ENCODE data around the gene MYL5. TPM values are rescaled to one million over a fixed set of nuclear protein-coding genes. Genes with fewer than 3 reads are reported as not detected.

Gene MYL5
- total RNA-seq, 6 donors from 2014 or later, result 4.7 to 25.1 (median 17.1) TPM

DNA sequence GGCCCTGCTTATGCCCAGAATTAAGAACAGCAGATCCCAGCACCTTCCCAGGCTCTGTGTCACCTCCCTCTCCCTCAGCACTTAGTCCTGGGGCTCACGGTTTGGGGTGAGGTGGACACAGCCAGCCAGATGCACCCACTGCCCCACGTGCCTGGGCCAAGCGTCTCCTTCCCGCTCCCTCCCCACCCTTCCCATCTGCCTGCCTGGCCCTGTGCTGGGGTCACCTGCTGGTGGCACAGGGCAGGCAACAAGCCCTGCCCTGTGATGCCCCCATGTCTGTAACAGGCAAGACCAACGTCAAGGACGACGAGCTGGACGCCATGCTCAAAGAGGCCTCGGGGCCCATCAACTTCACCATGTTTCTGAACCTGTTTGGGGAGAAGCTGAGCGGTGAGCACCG is 5.3 kb downstream of the MYL5 start:
- WGBS, 2 donors, result 80 to 86% methylated on average over 8 to 11 of the region's 11 CpGs
- no peak for ATAC-seq (ENCODE audit: low FRiP score in 2 of 2)

DNA sequence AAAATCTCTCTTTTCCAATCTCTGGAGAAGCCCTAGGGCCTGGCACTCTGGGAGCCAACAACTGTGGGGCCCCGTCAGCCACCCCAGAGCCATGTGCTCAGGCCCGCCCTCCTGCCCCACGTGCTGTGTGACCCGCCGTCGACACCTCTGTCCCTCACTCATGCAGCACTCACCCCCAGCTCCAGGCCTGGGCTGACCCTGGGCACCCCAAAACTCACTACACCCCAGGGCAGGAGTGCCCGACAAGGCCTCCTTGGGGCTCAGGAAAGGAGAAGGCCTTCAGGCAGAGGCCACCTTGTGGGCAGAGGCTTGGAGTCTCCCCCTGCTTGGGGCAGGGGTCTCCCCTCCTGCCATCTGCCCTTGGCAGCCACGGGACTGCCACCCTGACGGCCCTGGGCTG is 5.7 kb downstream of the MYL5 start:
- H3K4me3 ChIP-seq, result no peak overlapping the region
- TF ChIP-seq CTCF (IDR thresholded peaks at IDR 0.05) (no peak), EP300 (IDR thresholded peaks at IDR 0.05) (no peak), POLR2A (IDR thresholded peaks at IDR 0.05) (no peak), POLR2AphosphoS5 (IDR thresholded peaks at IDR 0.05) (no peak)
- H3K36me3 ChIP-seq, result no peaks in the 10 kb centered on the region
- ATAC-seq (ENCODE audit: low FRiP score in 2 of 2) (no peak), DNase-seq (peak in 1 of 2 donors; percentile 75)
- no peaks in the 10 kb centered on the region for H3K9me3 ChIP-seq
- no peak overlapping the region for H3K27ac ChIP-seq
- WGBS, 2 donors, result 76 to 85% methylated on average over 7 to 9 of the region's 9 CpGs
- H3K4me1 ChIP-seq, result peaks cover 26 to 47% (median 31%) of the 10 kb centered on the region in 4 donors
- no peaks in the 10 kb centered on the region for H3K27me3 ChIP-seq

More for the DNA sequence above, 5.3 kb downstream of the MYL5 start:
- Histone ChIP-seq H3K4me3 (no peak overlapping the region), H3K36me3 (no peaks in the 10 kb centered on the region), H3K27me3 (no peaks in the 10 kb centered on the region), H3K9me3 (no peaks in the 10 kb centered on the region), H3K4me1 (peaks cover 28 to 52% (median 34%) of the 10 kb centered on the region in 4 donors), H3K27ac (no peak overlapping the region)
- peak in 1 of 2 donors; percentile 33 for DNase-seq
- no peak for TF ChIP-seq POLR2A (IDR thresholded peaks at IDR 0.05)
- no peak for TF ChIP-seq POLR2AphosphoS5 (IDR thresholded peaks at IDR 0.05)

GRCh38 chr4:680551-680927 is 6.2 kb downstream of the MYL5 start:
- Histone ChIP-seq H3K36me3 (no peaks in the 10 kb centered on the region), H3K4me3 (peak overlapping the region in 3 of 4 donors; percentile 56 to 64 (median 58)), H3K27ac (peak overlapping the region in 2 of 4 donors; percentile 37 to 54), H3K27me3 (no peaks in the 10 kb centered on the region), H3K9me3 (no peaks in the 10 kb centered on the region), H3K4me1 (peaks cover 22 to 43% (median 27%) of the 10 kb centered on the region in 4 donors)
- TF ChIP-seq CTCF (IDR thresholded peaks at IDR 0.05) (no peak), EP300 (IDR thresholded peaks at IDR 0.05) (no peak), POLR2A (IDR thresholded peaks at IDR 0.05) (no peak), POLR2AphosphoS5 (IDR thresholded peaks at IDR 0.05) (no peak)
- DNase-seq (peak in 1 of 2 donors; percentile 81), ATAC-seq (ENCODE audit: low FRiP score in 2 of 2) (peak in 1 of 2 donors; percentile 0)
- 38% methylated on average over 17 of the region's 17 CpGs; no CpG with 5 or more reads in 1 of the 2 donors for WGBS, 2 donors

DNA sequence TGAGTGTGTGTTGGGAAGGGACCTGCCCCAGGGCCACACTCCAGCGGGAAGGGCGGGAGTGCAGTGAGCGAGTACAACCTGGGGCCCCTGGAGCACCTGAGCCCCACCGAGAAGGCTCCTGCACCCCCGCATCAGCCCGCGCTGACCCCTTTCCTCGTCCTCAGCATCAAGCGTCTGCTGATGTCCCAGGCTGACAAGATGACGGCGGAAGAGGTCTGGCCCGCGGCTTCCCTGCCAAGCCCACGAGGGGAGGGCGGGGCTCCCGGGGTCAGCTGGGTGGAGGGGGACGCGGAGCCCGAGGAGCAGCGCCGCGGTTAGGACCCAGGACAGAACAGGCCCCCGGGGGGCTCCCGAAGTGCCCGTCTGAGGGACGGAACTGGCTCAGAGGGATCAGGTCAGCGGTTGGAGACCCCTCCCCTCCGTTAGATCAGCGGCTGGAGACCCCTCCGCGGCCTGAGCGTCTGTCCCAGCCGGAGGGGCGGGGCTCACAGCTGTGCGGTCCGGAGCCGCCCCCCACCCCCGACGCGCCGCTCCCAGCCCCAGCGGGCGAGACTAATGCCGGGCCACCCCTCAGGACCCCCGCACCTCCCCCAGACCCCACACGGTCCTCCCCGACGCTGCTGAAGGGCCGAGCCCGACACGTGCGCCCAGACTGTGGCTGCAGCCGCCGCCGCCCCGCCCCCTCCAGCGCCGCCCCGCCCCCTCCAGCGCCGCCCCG is 6.7 kb downstream of the MYL5 start:
- H3K36me3 ChIP-seq, result no peaks in the 10 kb centered on the region
- peak in 1 of 4 donors; percentile 27 for TF ChIP-seq POLR2A (IDR thresholded peaks at IDR 0.05)
- TF ChIP-seq EP300 (IDR thresholded peaks at IDR 0.05), result no peak
- ATAC-seq (ENCODE audit: low FRiP score in 2 of 2) (peak in 1 of 2 donors; percentile 77), DNase-seq (peak; percentile 55 to 93)
- no peaks in the 10 kb centered on the region for H3K27me3 ChIP-seq
- H3K9me3 ChIP-seq, result no peaks in the 10 kb centered on the region
- peak overlapping the region in 2 of 4 donors; percentile 37 to 54 for H3K27ac ChIP-seq
- peaks cover 21 to 37% (median 26%) of the 10 kb centered on the region in 4 donors for H3K4me1 ChIP-seq
- WGBS, 2 donors, result 1% methylated on average over 35 of the region's 62 CpGs; no CpG with 5 or more reads in 1 of the 2 donors
- H3K4me3 ChIP-seq, result peak overlapping the region; percentile 49 to 64 (median 57)

GRCh38 chr4:681736-682451 is 7.6 kb downstream of the MYL5 start:
- WGBS, 2 donors, result 89% methylated on average over 35 of the region's 58 CpGs; no CpG with 5 or more reads in 1 of the 2 donors
- Histone ChIP-seq H3K27me3 (no peaks in the 10 kb centered on the region), H3K4me3 (peak overlapping the region in 3 of 4 donors; percentile 29 to 56 (median 31)), H3K4me1 (peaks cover 24 to 44% (median 30%) of the 10 kb centered on the region in 4 donors), H3K9me3 (no peaks in the 10 kb centered on the region), H3K27ac (no peak overlapping the region), H3K36me3 (peaks cover 0 to 5% (median 0%) of the 10 kb centered on the region in 4 donors)
- no peak for ATAC-seq (ENCODE audit: low FRiP score in 2 of 2)
- DNase-seq, result peak; percentile 56 to 92
- no peak for TF ChIP-seq CTCF (IDR thresholded peaks at IDR 0.05)
- TF ChIP-seq POLR2A (IDR thresholded peaks at IDR 0.05), result no peak
- TF ChIP-seq POLR2AphosphoS5 (IDR thresholded peaks at IDR 0.05), result no peak
- TF ChIP-seq EP300 (IDR thresholded peaks at IDR 0.05), result no peak
